Measurements from ENCODE around the gene GJA5.

Gene GJA5

GRCh38 chr1:147729315-147729714 is 31.1 kb downstream of the GJA5 start:
- no peak for DNase-seq (ENCODE audit: low read depth in 2 of 2)

DNA sequence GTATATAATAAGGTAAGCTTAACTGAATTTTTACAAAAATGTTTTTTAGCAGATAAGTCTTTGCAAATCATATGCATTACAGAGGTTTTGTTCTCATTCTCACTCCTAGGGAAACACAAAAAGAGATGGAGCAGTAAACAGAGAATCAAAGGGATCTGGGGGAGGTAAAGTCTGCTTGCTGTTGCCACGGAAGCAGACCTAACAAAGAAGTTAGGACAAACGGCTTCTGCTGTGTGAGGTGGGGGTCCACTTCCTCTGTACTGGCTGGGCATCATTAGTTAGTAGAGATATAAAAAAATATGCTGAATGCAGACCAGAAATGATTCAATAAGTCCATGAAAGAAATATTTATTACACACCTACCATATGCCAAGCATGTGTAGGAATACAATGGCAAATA is 34.2 kb downstream of the GJA5 start:
- DNase-seq (ENCODE audit: low read depth in 2 of 2): no peak

DNA sequence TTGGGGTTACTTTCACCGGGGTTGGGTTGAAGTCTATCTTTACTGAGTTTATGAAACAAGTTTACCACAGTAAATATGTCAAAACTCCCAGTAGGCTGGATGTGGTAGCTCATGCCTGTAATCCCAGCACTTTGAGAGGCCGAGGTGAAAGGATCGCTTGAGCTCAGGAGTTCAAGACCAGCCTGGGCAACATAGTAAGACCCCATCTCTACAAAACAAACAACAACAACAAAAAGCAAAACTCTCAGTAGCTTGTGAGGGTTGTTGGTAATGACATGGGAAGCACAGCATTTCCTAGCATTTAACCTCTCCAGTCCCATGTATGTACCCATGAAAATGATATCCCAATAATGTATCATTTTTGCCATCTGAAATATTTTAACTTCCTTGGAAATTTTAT is 34.7 kb downstream of the GJA5 start:
- DNase-seq (ENCODE audit: low read depth in 2 of 2): no peak

DNA sequence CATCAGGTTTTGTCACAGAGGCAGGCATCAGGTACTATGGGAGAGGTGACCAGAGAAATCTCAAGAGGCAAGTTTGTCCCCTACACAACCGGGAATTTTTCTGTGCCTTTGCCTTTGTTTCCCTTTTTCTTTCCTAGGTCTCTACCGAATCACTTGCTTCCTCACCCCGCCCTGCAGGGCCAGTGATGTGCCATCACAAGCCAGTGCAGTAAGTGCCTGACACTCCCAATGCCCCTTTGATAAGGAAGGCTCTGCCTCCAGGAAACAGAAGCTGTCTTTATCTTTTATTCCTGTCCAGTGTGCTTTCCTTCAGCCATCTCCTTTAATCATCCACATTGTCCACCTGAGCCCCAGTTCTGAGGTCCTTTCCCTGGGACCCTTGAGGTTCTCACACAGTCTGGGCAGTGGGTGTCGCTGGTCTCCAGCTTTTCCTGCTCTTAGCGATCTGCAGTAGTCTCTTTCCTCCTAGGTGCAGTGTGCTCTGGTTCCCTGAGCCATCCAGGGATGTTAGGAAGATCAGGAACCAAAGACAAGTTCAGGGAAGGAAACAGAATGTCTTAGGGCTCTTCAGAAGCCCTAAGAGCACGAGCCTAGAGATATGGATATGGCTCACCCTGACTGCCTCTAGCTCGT is 36.6 kb downstream of the GJA5 start:
- DNase-seq (ENCODE audit: low read depth in 2 of 2): no peak

- DNase-seq (ENCODE audit: low read depth in 2 of 2): no peak
These were observed 38.3 kb downstream of the GJA5 start for GRCh38 chr1:147722124-147722523.

- no peak for DNase-seq (ENCODE audit: low read depth in 2 of 2)
These were observed 38.7 kb downstream of the GJA5 start for GRCh38 chr1:147721716-147722115.

GRCh38 chr1:147720557-147720956 is 39.8 kb downstream of the GJA5 start:
- no peak for DNase-seq (ENCODE audit: low read depth in 2 of 2)

DNA sequence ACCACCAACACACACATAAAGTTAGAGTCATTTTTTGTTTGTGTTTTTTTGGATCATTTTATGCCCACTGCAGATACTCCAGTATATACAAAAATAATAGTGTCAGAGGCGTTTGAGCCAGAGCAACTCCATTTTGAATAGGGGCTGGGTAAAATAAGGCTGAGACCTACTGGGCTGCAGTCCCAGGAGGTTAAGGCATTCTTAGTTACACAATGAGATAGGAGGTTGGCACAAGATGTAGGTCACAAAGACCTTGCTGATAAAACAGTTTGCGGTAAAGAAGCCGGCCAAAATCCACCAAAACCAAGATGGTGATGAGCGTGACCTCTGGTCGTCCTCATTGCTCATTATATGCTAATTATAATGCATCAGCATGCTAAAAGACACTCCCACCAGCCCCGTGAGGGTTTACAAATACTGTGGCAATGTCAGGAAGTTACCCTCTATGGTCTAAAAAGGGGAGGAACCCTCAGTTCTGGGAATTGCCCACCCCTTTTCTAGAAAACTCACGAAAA is 40.6 kb downstream of the GJA5 start:
- DNase-seq (ENCODE audit: low read depth in 2 of 2): no peak

DNA sequence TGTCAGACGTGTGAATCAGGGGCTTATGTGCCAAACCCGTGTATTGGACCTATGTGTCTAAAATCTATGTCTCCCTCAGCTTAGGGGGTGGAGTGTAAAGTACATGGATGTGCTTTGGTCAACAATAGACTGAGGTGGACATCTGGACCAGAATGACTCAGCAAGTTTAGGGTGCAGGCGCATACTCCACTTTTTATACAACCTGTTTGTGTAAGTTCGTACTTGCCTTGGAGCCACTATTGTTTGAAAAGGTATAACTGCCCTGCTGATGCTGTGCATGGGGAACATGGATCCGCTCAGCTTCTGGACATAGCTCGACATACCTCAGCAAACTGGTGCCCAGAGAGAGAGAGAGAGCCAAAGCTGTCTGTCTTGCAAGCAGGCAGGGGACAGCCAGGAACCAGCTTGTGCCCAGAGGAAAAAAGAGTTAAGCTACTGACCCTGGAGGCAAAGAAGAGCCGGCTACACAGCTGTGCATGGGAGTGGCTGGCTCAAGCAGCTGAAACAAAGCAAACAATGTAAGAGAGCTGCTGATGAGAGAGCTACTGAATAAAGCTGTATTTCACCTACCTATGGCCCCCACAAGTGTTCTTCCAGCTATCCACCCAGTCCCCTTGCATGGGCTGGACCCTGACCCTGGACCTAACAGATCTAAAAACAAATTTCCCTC is 41.2 kb downstream of the GJA5 start:
- no peak for DNase-seq (ENCODE audit: low read depth in 2 of 2)

- no peak for DNase-seq (ENCODE audit: low read depth in 2 of 2)
These were observed 42.7 kb downstream of the GJA5 start for GRCh38 chr1:147717706-147718097.

GRCh38 chr1:147717051-147717705 is 43.2 kb downstream of the GJA5 start:
- DNase-seq (ENCODE audit: low read depth in 2 of 2): no peak

DNA sequence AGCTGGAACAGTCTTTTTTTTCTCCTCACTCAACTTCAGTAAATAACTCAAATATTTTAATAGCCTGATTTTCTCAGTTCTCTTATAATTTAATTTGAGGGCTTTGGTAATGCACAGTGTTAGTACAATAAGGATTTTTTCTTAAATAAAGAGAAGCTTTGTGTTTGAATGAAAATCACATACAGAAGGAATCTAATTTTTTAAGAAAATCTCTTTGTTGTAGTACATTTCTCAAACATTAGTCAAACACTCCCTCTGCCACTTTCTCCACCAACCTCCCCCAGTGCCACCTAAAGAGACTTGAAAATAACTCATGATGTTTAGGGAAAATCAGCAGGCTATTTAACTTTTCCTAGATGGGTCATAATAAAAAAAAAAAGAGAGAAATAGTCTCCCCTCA is 47.8 kb downstream of the GJA5 start:
- no peak for DNase-seq (ENCODE audit: low read depth in 2 of 2)

All from stimulated activated CD8-positive, alpha-beta memory T cell treated with anti-CD3 and anti-CD28 coated beads, Interleukin-2, amount 100 ng/mL, for 48 hours (primary cell).